AG08395 (cell line): ENCODE data around the gene KCNA10.
"Not testable (repeated sequence)": the region's sequence is repeated elsewhere in the genome, so short reads cannot be mapped to it uniquely, and the experiment has no call there.

ENCODE experiments used
- DNase-seq: peaks from one replicate; pipeline ENCODE4 v3.0.0; 2012; ENCODE audit warnings: mixed read lengths, low spot score

KCNA10 gene

GRCh38 chr1:110533230-110533629 lies 14.3 kb upstream of the KCNA10 start:
- no peak for DNase-seq

GRCh38 chr1:110529011-110529410 lies 10.0 kb upstream of the KCNA10 start:
- no peak for DNase-seq

- DNase-seq, result no peak
These were observed 7.3 kb upstream of the KCNA10 start for GRCh38 chr1:110526201-110526780.

GRCh38 chr1:110525249-110525595 lies 6.2 kb upstream of the KCNA10 start:
- DNase-seq, result peak; percentile 22

- peak; percentile 34 for DNase-seq
These were observed 5.6 kb upstream of the KCNA10 start for GRCh38 chr1:110524311-110525248.

- peak; percentile 60 for DNase-seq
These were observed 4.0 kb upstream of the KCNA10 start for GRCh38 chr1:110523011-110523410.

- no peak for DNase-seq
These were observed 3.6 kb upstream of the KCNA10 start for GRCh38 chr1:110522560-110522959.

- no peak for DNase-seq
These were observed 1.9 kb upstream of the KCNA10 start for GRCh38 chr1:110520827-110521226.

- DNase-seq, result no peak
These were observed 3.1 kb downstream of the KCNA10 start for GRCh38 chr1:110515891-110516290.

GRCh38 chr1:110515041-110515440 lies 3.9 kb downstream of the KCNA10 start:
- DNase-seq, result no peak

GRCh38 chr1:110513511-110513910 lies 5.5 kb downstream of the KCNA10 start:
- DNase-seq, result peak; percentile 31

GRCh38 chr1:110511436-110511835 lies 7.5 kb downstream of the KCNA10 start:
- DNase-seq, result no peak

- not testable (repeated sequence) for DNase-seq
These were observed 8.1 kb downstream of the KCNA10 start for GRCh38 chr1:110510921-110511320.

GRCh38 chr1:110509655-110510054 lies 9.3 kb downstream of the KCNA10 start:
- no peak for DNase-seq

- DNase-seq, result peak; percentile 81
These were observed 10.7 kb downstream of the KCNA10 start for GRCh38 chr1:110508028-110508940.

- no peak for DNase-seq
These were observed 12.4 kb downstream of the KCNA10 start for GRCh38 chr1:110506541-110506940.

GRCh38 chr1:110505596-110505995 lies 13.4 kb downstream of the KCNA10 start:
- DNase-seq, result no peak

- DNase-seq, result no peak
These were observed 14.7 kb downstream of the KCNA10 start for GRCh38 chr1:110504226-110504625.

- no peak for DNase-seq
These were observed 15.5 kb downstream of the KCNA10 start for GRCh38 chr1:110503471-110503870.

- no peak for DNase-seq
These were observed 16.4 kb downstream of the KCNA10 start for GRCh38 chr1:110502402-110503151.

GRCh38 chr1:110501488-110502132 lies 17.4 kb downstream of the KCNA10 start:
- no peak for DNase-seq
